SK-N-SH (cell line): Measurements from ENCODE around the gene SMURF1.

ENCODE experiments used
- FOXM1 ChIP-seq: IDR thresholded peaks from 2 replicates; pipeline ENCODE4 v1.4.0; 2012; ENCODE audit warnings: low read depth, mild to moderate bottlenecking
- RCOR1 ChIP-seq: fragments of 150-350 bp; IDR thresholded peaks from 2 replicates; pipeline ENCODE4 v1.6.1; 2017; ENCODE audit warnings: antibody characterized with exemption, low read length

DNA sequence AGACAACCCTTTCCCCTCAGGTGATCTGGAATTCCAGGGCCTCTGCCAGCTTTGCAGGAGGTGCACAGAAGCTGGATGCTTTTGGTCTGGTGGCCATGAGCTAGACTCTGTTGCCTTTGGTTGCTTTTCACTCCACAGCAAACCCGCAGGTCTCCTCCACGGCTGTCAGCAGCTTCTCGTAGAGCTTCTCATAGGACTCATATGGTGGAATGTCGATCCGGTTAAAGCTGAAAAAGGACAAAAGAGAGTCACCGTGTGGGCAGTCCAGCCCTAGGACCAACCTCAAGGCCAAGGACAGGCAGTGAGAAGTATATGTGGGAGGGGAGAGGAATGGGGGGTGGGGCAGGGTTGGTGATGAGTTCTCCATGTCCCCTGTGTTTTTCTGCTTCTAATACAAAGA is 113.5 kb downstream of the SMURF1 start:
- TF ChIP-seq FOXM1 (no peak), RCOR1 (no peak)
